Activated T-cell treated with anti-CD3 and anti-CD28 coated beads, Interleukin-2, amount 50 U/mL, for 4 hours (primary cell): ENCODE data around the gene CAMTA1. TPM values are rescaled to one million over a fixed set of nuclear protein-coding genes. Genes with fewer than 3 reads are reported as not detected.
"Not testable (repeated sequence)": the region's sequence is repeated elsewhere in the genome, so short reads cannot be mapped to it uniquely, and the experiment has no call there.

Source experiments
- ATAC-seq, 2 donors: fragments of 200-7000 bp; cut with Tn5 transposase; one replicate each; pipeline ENCODE4 v1.10.0; 2021
- DNase-seq: peaks from one replicate; pipeline ENCODE4 v3.0.0-alpha.2; 2020
- H3K27me3 Mint-ChIP-seq: one replicate; pipeline ENCODE4 v1.8.0; 2021; ENCODE audit warnings: low read depth, mixed read lengths
- H3K36me3 Mint-ChIP-seq: one replicate; pipeline ENCODE4 v1.8.0; 2022; ENCODE audit warnings: mixed read lengths; ENCODE audit not compliant: insufficient read depth
- H3K4me1 Mint-ChIP-seq: one replicate; pipeline ENCODE4 v1.8.0; 2021; ENCODE audit warnings: low read depth, mixed read lengths
- H3K4me3 Mint-ChIP-seq: one replicate; pipeline ENCODE4 v1.8.0; 2021; ENCODE audit warnings: mild to moderate bottlenecking, moderate library complexity, mixed read lengths
- H3K9me3 Mint-ChIP-seq: one replicate; pipeline ENCODE4 v1.8.0; 2021; ENCODE audit warnings: mixed read lengths
- total RNA-seq, 3 donors: library from RNA; stranded (reverse); gene quantifications; one replicate each; pipeline ENCODE4 v1.2.1, GENCODE V29; 2021

The CAMTA1 gene
- total RNA-seq, 3 donors from 2014 or later: 47.5 to 50.3 (median 47.7) TPM

- Mint-ChIP-seq H3K4me1 (no peaks in the 10 kb centered on the region), H3K27me3 (peaks cover 25% of the 10 kb centered on the region), H3K9me3 (no peaks in the 10 kb centered on the region), H3K4me3 (no peak overlapping the region), H3K36me3 (no peaks in the 10 kb centered on the region)
- DNase-seq (no peak), ATAC-seq (no peak)
Measured at GRCh38 chr1:7319196-7319595, 533.9 kb downstream of the CAMTA1 start.

- Mint-ChIP-seq H3K4me3 (no peak overlapping the region), H3K9me3 (no peaks in the 10 kb centered on the region), H3K36me3 (no peaks in the 10 kb centered on the region), H3K27me3 (peaks cover 32% of the 10 kb centered on the region), H3K4me1 (no peaks in the 10 kb centered on the region)
- no peak for ATAC-seq
- no peak for DNase-seq
Measured at GRCh38 chr1:7320661-7321060, 535.4 kb downstream of the CAMTA1 start.

GRCh38 chr1:7322283-7322785 lies 537.1 kb downstream of the CAMTA1 start:
- H3K4me3 Mint-ChIP-seq: no peak overlapping the region

GRCh38 chr1:7322912-7323311 lies 537.7 kb downstream of the CAMTA1 start:
- Mint-ChIP-seq H3K9me3 (peaks cover 11% of the 10 kb centered on the region), H3K36me3 (no peaks in the 10 kb centered on the region), H3K4me3 (no peak overlapping the region), H3K27me3 (peaks cover 25% of the 10 kb centered on the region), H3K4me1 (no peaks in the 10 kb centered on the region)
- DNase-seq (no peak), ATAC-seq (no peak)

More at GRCh38 chr1:7322283-7322785, 537.1 kb downstream of the CAMTA1 start:
- Mint-ChIP-seq H3K4me1 (no peaks in the 10 kb centered on the region), H3K27me3 (peaks cover 28% of the 10 kb centered on the region), H3K36me3 (no peaks in the 10 kb centered on the region), H3K9me3 (peaks cover 6% of the 10 kb centered on the region)
- ATAC-seq (no peak), DNase-seq (no peak)

DNA sequence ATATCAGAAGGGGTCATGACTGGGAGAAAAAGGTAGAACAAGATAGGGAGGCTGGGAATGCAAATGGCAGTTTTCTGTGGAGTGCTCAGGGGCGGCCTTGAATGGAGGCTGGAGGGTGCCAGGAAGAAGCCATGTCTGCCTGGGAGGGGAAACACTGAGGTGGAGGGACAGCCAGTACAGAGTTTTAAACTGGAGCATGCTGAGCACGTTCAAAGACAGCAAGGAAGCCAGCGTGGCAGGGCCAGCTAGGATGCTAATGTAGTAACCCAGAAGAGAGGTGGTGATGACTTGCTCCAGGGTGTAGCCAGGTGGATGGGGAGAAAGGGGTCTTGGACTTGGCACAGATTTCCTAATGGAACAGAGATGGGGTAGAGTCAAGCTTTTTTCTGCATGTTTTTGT lies 540.0 kb downstream of the CAMTA1 start:
- Mint-ChIP-seq H3K36me3 (no peaks in the 10 kb centered on the region), H3K4me3 (no peak overlapping the region), H3K9me3 (peaks cover 13% of the 10 kb centered on the region), H3K4me1 (no peaks in the 10 kb centered on the region), H3K27me3 (peaks cover 29% of the 10 kb centered on the region)
- no peak for ATAC-seq
- no peak for DNase-seq

GRCh38 chr1:7326366-7326765 lies 541.1 kb downstream of the CAMTA1 start:
- DNase-seq (no peak), ATAC-seq (no peak)
- peaks cover 35% of the 10 kb centered on the region for H3K27me3 Mint-ChIP-seq
- H3K9me3 Mint-ChIP-seq: peaks cover 13% of the 10 kb centered on the region
- H3K4me1 Mint-ChIP-seq: no peaks in the 10 kb centered on the region
- no peaks in the 10 kb centered on the region for H3K36me3 Mint-ChIP-seq
- H3K4me3 Mint-ChIP-seq: no peak overlapping the region

- ATAC-seq (no peak), DNase-seq (no peak)
- H3K4me1 Mint-ChIP-seq: no peaks in the 10 kb centered on the region
- H3K4me3 Mint-ChIP-seq: no peak overlapping the region
- peaks cover 13% of the 10 kb centered on the region for H3K9me3 Mint-ChIP-seq
- H3K36me3 Mint-ChIP-seq: no peaks in the 10 kb centered on the region
- peaks cover 35% of the 10 kb centered on the region for H3K27me3 Mint-ChIP-seq
Measured at GRCh38 chr1:7327849-7328248, 542.6 kb downstream of the CAMTA1 start.

DNA sequence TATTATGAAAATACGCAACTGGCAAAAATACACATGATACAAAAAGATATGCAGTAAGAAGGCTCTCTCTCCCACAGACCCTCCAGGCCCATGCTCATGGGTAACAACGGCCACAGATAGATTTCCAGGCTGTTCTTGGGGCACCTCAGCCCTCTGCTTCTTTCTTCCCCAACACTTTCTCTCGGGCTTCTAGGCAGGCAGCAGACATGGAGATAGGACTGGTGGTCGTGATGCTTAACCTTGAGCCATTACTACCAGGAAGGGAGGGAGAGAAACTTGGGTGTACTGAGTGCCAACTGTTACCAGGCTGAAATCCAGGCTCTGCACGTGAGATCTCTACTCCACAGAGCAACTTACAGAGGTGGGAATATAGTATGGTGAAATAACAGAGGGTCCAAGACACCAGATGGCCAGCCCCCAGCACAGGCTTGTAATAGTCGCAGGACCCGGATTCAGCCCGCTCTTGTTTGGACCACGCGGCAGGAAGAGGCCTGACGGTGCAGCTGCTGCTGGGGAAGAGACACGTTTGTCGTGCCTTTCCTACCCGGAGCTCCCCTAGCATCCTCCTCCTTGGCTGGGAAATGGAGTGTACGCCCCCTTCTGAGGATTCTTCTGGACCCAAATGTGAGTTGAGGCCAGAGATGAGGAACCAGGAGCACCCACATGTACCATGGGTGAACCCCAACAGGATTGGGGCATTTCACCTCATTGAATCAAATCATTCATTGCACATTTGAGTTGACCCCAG lies 544.8 kb downstream of the CAMTA1 start:
- Mint-ChIP-seq H3K9me3 (peaks cover 13% of the 10 kb centered on the region), H3K4me1 (no peaks in the 10 kb centered on the region), H3K4me3 (no peak overlapping the region), H3K27me3 (peaks cover 24% of the 10 kb centered on the region), H3K36me3 (no peaks in the 10 kb centered on the region)
- no peak for DNase-seq
- no peak for ATAC-seq

GRCh38 chr1:7330726-7331125 lies 545.5 kb downstream of the CAMTA1 start:
- peaks cover 13% of the 10 kb centered on the region for H3K9me3 Mint-ChIP-seq
- DNase-seq, ATAC-seq: not testable (repeated sequence)

DNA sequence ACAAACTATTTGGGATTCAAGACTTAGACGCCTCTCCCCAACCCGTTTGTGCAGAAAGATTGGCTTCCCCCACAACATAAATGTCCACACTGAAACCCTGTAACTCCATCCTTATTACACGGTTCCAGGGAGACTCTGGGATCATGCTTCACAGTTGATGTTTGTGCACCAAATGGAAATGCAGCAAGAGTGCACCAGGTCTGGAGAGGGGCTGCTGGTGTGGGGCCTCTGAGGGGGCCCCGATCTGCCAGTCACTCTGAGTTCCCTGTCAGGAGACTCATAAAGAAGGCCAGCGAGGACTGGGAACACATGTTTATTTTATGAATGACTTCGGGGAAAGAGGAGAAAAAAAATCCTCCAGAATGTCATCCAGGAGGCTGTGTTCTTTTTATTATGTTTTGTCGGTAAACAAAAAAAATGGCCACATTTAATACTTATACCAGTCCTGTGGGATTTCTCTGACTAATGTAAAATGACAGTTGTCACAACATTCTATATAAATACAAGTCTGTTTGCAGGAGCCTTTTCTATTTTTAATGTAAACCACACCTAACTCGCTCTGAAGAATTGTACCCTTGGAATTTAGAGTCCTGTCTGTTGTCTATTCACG lies 546.8 kb downstream of the CAMTA1 start:
- ATAC-seq (no peak), DNase-seq (no peak)
- no peak overlapping the region for H3K4me3 Mint-ChIP-seq
- H3K4me1 Mint-ChIP-seq: no peaks in the 10 kb centered on the region
- H3K36me3 Mint-ChIP-seq: no peaks in the 10 kb centered on the region
- peaks cover 13% of the 10 kb centered on the region for H3K27me3 Mint-ChIP-seq
- H3K9me3 Mint-ChIP-seq: peaks cover 7% of the 10 kb centered on the region

More at GRCh38 chr1:7330726-7331125, 545.5 kb downstream of the CAMTA1 start:
- not testable (repeated sequence) for H3K36me3 Mint-ChIP-seq, H3K4me1 Mint-ChIP-seq, H3K4me3 Mint-ChIP-seq
- H3K27me3 Mint-ChIP-seq: peaks cover 19% of the 10 kb centered on the region

DNA sequence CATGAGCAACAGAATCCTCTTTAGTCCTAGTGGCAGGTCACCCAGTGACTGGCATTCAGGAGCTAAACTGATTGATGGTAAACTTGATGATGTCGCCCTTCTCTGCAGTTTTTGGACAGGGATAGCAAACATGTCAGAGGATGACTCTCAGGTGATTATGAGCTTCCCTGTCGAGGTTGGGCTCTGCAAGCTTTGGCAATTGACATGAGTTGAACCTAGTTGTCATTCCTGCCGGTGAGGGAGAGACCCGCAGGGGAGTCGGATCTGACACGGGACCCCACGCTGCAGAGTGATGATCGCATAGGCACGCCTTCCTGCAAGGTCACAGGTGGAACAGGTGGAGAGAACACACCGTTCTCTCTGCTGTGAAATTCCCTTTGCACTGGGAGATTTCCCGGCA lies 547.8 kb downstream of the CAMTA1 start:
- H3K4me3 Mint-ChIP-seq: no peak overlapping the region
- H3K36me3 Mint-ChIP-seq: no peaks in the 10 kb centered on the region
- no peaks in the 10 kb centered on the region for H3K4me1 Mint-ChIP-seq
- DNase-seq: no peak
- H3K27me3 Mint-ChIP-seq: peaks cover 13% of the 10 kb centered on the region
- H3K9me3 Mint-ChIP-seq: peaks cover under 1% of the 10 kb centered on the region
- ATAC-seq: no peak

- Mint-ChIP-seq H3K36me3 (no peaks in the 10 kb centered on the region), H3K9me3 (no peaks in the 10 kb centered on the region), H3K4me3 (no peak overlapping the region), H3K4me1 (no peaks in the 10 kb centered on the region), H3K27me3 (peaks cover 13% of the 10 kb centered on the region)
- no peak for DNase-seq
- no peak for ATAC-seq
Measured at GRCh38 chr1:7333620-7334019, 548.4 kb downstream of the CAMTA1 start.

GRCh38 chr1:7334475-7335035 lies 549.3 kb downstream of the CAMTA1 start:
- peaks cover 11% of the 10 kb centered on the region for H3K27me3 Mint-ChIP-seq

DNA sequence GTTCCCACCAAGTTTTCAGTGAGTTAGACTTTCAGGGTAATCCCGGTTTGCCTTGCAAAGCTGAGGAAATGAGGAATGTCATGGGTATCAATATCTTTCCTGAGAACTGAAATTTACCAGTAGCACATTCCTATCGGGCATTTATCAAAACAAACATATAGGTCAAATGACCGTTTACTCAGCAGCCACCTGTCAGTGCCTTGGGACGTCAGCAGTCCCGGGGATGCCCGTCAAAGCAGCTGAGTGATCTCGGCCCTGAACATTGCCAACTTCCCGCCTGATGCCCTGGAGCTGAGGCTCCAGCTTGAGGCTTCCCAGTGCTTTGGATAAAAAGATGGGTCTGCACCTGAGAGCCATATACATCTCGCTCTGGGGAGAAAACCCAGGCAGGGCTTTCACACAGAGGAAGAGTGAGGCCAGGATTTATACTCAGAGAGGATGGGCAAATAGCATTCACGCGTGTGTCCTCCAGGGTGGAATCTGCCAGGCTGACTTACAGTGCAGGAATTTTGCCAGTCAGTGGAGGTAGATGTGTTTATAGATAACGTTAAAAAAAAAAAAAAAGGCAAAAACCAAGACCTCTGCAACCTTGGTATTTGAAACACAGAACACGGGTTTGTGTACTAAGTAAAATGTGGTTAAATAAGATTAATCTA lies 550.1 kb downstream of the CAMTA1 start:
- Mint-ChIP-seq H3K36me3 (no peaks in the 10 kb centered on the region), H3K4me3 (no peak overlapping the region), H3K27me3 (peaks cover 9% of the 10 kb centered on the region), H3K9me3 (no peaks in the 10 kb centered on the region), H3K4me1 (no peaks in the 10 kb centered on the region)
- ATAC-seq: no peak
- DNase-seq: no peak

More at GRCh38 chr1:7334475-7335035, 549.3 kb downstream of the CAMTA1 start:
- no peaks in the 10 kb centered on the region for H3K4me1 Mint-ChIP-seq
- H3K4me3 Mint-ChIP-seq: no peak overlapping the region
- no peak for ATAC-seq
- H3K9me3 Mint-ChIP-seq: no peaks in the 10 kb centered on the region
- no peak for DNase-seq
- H3K36me3 Mint-ChIP-seq: no peaks in the 10 kb centered on the region
